Measurements from ENCODE around the gene ADK.

GRCh38 chr10:74164716-74165529 is 13.9 kb downstream of the ADK start:
- TF ChIP-seq POLR2A (IDR thresholded peaks at IDR 0.05) (no peak), CTCF (IDR thresholded peaks at IDR 0.05) (no peak)

All from heart left ventricle (tissue), 13 donors.